Stimulated activated CD4-positive, alpha-beta T cell treated with anti-CD3 and anti-CD28 coated beads, Interleukin-2, amount 100 ng/mL, for 4 hours (primary cell): ENCODE measurements around the gene HDAC4.

Source experiments
- DNase-seq: peaks from one replicate; pipeline ENCODE4 v3.0.0-alpha.2; 2020; ENCODE audit warnings: low read depth

Gene HDAC4

DNA sequence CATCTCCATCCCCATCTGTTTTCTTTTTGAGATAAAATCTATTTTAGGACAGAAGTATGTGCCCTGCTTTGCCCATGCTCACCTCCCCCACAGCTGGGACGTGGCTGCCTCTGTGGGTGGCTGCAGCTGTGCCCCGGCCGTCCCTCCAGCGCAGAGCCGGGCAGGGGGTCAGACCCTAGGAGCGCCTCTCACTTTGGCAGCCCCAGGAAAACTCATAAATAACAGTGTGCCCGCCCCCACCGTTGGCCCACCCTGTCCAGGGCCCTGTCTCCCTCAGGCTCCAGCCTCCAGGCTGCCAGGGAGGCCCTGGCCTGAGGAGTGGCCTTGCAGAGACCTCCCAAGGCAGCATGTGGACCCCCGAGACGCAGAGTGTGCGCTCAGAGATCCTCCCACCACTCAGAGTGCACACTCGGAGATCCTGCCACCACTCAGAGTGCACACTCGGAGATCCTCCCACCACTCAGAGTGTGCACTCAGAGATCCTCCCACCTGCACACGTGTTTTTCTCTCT, 374.8 kb downstream of the HDAC4 start:
- DNase-seq = no peak

DNA sequence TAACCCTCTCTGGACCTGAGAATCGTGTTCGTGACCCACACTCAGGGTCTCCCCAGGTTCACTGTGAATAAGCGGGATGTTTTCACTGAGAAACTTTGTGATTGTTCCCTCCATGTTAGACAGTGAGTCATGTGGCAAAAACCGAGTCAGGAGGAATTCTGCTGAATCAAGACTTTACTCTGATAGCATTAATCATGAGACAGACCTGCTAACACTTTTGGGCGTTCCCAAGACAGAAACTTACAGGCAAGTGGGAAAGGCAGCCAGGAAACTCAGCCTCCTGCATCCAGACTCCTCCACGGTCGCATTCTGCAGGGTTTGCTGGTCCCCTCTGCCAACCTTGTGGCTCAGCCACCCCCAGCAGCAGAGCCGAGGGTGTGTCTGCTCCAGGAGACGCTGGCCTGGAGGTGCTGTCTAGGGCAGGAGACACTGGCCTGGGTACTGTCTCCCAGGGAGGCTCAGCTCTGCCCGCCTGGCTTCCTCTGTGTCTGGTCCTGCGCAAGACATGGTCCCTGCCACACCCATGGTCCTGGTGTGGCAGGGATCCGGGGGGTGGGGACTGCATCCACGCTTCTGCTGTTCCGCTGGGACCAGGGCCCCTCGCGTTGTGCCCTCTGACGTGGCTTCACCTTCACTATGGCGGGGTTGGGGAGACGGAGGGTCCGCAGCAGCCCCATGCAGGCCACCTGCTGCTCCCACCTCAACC, 375.6 kb downstream of the HDAC4 start:
- no peak for DNase-seq

DNA sequence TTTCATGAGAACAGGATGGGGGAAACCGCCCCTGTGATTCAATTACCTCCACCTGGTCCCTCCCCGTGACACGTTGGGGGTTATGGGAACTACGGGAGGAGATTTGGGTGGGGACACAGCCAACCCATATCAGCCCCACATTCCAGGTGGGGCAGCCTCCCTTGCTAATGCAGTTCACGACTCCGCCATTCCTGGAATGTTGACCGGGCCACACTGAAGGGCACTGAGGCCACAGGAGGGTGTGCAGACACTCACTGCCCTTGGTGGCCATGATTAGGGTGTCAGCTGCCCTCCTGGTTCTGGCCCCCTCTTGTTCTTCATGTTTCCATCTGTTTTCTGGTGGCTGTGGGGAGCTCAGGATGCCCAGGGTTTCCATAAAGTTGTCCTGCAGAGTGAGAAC, 376.6 kb downstream of the HDAC4 start:
- DNase-seq = no peak

DNA sequence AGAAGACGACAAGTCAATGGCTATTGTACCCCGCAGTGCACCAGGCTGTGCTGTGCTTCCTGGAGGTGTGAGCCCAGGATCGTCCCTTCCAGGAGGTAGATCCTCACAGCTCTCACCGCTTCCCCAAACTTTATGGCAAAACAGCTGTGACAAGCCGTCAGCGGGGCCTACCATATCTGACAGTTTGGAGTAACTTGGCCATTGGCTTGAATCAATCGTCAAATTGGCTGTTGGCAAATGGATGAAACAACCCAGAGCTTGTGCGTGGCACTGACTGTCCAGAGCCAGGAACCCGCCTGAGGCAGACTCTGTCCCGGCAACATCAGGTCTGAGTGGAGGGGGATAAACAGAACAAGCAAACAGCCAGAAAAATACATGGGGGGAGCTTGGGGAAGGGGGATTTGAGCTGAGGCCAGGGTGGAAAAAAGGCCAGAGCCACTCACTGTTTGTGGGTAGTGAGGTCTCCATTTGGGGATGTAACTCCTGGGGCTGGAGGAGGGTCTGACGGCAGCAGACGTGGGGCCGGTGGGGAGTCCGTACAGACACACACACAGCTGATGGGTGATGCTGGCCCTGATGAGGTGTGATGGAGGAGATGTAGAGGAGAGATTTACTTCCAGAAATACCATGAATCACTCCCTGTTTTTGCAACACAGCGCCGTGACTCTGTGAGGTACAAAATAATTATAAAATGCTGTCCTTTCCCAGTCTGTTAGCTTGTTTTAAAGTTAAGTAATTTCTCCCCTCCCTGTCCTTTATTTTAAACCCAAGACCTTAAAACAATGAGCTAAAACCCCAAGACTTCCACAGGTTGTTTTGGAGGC, 378.2 kb downstream of the HDAC4 start:
- no peak for DNase-seq

DNA sequence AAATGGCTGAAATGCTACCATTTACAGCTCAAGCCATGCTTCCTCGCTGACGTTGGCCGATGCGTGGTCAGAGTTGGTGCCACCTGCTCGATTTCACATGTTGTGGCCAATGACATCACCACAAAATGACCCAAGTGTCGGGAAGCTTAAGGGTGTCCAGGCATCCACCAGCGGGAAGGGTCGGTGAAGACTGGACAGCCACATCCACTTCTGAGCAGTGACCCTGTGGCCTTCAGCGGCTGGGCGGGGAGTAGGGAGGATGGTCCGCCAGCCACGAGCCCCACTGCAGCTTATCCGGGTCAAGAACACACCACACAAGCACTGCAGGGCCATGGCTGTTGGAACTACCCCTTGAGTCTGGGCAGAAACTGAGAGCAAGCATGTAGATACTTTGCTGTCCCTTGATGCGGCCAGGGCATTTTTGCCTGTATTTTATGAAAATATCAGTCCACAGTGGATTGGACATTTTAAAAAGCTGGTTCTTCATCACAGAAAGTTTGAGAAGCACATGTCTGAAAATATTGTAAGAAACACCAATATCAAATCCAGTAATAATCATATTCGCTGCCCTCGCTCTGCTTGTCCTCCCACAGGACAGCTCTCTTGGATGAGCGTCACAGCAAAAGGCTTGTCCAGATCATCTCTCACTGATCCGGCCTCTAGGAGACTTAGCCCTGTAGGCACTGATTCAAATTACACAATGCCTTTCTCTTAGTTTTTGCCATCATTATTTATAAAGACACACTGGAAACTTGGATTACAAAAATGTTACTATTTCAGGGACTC, 379.0 kb downstream of the HDAC4 start:
- DNase-seq = no peak

DNA sequence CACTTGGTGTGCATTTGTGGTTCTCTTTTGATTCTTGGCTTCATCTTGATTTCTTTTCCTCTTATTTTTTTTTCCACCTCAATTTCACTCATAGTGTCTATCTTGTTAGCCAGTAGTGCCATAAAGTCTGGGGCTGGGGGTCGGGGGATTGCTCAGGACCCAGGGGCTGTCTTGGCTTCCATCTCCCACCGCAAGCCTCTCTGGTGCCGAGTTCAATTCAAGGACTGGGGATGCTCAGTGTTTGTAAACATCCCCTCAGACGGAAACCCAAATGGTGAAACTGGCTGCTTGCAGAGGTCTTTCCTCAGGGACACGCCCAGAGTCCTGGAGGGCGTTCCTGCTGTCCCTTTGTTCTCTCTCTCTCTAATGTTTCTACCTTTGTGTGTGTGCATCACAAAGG, 379.6 kb downstream of the HDAC4 start:
- DNase-seq = no peak

DNA sequence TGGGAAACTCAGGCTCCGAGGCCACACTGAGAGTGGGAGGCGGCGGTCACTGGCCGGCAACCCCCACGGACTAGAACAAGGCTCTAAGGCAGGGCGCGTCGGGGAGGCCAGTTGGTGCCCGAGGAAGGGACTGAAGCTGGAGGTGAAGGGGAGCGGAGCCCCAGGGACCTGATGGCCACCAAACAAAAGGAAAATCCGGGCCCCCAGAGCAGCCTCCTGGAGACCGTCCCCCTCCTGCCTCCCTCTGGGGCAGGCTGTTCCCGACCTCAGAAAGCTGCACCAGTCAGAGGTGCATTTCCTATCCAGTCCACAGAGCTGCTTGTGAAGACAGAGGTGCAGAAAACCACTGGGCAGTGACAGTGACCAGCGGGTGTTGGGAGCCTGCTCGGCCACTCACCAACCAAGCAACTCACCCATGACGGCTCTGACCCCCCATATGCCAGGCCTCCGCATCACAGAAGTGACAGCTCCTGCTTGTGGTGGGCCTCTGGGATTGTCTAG, 380.2 kb downstream of the HDAC4 start:
- DNase-seq = no peak

DNA sequence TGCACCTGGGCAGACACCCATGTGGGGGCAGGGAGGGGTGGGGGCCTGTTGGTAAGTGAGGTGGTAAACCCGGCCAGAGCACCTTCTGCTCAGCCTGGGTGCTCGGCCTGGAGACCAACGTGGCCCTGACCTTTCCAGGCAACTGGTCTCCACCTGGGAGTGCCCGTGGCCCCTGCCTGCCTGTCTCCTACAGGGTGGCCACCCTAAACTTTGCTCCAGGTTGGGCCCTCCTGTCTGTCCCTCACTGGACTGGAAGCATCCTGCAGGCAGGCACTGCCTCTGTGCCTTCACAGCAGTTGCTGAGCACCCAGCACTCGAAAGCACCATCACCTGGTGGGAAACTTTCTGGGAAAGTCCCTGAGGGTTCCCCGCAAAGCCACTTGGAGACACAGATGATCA, 381.6 kb downstream of the HDAC4 start:
- no peak for DNase-seq

DNA sequence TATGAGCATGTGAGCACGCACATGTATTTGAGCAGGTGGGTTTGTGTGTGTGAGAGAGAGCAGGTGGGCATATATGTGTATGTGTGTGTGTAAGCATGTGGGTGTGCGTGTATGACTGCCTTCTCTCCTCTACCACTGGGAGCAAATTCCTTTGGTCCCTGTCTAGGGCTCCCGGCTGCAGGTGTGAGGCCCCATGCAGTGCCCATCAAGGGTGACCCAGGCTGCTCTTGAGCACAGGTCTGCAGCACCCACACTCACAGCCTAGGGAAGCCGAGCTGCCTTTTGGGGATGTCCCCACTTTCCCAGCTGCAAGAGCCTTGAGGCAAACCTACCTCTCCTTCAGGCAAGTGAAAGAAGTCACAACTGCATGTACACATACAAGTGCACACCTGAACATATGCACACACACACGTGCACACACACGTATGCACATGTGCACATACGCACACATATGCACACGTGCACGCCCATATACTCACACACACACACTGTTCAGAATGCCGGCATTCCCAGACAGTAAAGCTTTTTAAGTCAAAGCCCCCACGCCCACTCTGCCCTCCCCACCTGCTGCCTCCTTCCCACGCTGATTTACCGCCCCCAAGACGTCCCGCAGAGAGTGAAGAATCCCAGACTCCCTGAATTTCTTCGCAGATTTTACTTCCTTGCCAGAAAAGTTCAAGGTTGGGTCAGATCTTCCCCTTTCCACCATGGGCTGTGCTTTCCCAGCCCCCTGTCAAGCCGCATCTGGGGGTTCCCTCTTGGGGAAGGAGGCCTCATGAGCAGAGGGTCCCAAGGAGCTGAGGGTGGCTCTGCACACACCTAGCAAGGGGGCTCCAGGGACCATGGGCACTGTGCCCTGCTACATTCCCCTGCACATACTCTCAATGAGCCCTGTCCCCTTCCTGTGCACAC, 382.3 kb downstream of the HDAC4 start:
- no peak for DNase-seq

DNA sequence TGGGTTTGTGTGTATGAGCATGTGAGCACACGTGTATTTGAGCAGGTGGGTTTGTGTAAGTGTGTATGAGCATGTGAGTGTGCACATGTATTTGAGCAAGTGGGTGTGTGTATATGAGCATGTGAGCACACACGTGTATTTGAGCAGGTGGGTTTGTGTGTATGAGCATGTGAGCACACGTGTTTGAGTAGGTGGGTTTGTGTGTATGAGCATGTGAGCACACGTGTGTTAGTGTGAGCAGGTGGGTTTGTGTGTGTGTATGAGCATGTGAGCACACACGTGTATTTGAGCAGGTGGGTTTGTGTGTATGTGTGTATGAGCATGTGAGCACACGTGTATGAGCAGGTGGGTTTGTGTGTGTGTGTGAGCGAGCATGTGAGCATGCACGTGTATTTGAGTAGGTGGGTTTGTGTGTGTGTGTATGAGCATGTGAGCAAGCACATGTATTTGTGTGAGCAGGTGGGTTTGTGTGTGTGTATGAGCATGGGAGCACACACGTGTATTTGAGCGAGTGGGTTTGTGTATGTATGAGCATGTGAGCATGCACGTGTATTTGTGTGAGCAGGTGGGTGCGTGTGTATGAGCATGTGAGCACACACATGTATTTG, 383.2 kb downstream of the HDAC4 start:
- no peak for DNase-seq

DNA sequence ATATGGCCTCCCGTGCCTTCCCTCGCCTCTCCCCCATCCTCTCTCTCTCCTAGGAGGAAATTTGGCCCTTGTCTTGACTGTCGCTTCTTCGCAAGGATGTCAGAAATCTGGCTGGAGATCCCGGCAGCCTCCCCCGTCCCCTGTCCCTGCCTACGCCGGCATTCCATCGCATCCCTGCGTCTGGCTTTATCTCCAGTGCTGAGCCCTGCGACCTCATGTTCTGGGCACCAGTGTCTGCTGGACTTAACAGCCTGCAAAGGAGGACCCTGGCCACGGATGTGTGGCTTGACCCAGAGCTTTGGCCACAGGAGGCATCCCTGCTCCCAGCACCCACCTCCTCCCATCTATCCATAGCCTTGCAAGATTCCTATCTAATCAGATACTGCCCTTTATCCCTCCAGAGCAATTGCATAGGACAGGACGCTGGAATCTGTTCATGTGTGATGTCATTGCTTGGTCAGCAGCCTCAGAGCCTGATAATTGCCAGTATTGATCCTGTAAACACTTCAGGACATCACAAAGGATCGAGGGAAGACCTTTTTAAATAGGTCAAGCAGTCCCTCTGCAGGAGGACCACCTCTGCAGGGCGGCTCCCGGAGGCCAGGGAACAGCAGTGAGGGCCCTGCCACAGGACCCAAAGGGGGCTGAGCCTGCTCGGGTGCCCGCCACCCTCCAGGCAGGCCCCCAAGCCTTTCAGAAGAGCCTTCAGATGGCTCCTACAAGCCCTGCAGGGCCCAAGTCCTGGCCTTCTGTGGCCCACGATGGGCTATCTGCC, 384.7 kb downstream of the HDAC4 start:
- no peak for DNase-seq

DNA sequence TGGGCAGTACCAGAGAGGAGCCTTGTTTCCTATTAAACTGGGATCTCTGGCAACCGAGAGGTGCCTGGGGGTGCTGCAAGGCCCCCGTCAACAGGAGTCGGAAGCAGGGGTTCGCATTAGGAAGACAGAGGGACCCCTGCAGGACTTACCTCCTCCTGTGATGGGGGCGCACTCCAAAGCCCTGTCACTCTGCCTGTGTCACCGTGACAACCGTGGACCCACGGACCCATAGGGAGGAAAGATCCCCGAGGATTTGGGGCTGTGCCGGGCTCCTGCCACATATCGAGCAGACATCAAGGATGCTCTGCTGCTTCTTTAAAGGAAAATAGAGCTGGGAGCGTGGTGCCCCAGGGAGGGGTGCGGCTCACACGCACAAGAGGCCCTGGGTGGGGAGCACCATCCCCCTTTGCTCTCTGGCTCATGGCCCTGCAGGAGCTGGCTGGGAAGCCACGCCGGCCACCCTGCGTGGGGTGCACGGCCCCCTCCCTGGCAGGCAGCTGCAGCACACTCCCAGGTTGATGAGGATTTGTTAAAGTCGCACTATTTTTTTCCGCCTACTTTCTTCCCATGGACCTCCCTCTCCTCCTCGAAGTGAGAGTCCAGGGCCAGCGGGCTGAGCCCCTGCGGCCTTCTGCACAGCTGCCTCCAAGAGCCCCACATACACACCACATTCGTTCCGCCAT, 385.5 kb downstream of the HDAC4 start:
- DNase-seq = no peak

DNA sequence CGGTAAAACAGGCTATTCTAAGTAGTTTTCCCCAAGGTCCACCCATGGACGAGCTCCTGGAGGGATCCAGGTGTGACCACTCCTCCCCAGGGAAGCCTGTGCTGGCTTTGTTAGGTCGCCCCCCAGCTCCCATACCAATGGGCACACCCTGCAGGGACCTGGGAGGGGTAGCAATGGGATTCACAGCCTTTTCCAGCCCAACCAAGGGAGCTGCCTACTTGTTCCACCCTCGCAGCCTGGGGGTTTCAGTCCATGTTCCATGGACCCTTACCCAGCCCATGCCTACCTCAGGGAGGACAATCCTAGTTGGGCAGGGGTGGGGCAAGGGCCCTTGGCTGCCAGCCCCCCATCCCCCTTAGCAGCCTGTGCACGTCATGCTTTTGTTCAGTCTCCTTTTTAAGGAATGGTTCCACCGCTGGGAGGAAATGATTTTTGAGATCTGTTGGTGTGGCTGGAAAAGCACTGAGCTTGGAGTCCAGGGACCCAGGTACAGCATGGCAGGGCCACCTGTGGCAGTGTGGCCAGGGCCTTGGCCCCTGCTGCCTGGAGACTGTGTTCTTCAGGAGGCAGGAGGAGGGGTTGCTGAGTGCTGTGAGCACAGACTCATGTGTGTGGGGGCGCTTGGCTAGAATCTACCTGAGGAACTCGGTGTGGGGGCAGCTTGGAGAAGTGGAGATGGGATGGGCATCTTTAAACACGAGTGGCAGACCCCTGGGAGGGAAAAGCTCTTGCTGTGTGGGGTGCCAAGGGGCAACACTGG, 386.2 kb downstream of the HDAC4 start:
- no peak for DNase-seq

DNA sequence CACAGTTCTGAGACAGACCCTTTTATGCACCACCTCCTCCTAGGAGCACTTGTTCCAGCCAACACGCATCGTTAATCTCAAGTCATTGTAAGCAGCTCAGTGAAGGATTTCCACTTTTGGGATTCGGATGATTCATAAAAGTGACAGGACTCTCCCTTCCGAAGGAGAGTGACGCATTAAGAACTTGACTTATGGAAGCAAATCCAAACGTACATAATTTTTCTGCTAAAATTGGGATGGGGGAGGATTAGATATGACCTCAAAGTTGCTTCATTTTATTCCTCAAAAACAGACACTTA, 387.2 kb downstream of the HDAC4 start:
- no peak for DNase-seq

DNA sequence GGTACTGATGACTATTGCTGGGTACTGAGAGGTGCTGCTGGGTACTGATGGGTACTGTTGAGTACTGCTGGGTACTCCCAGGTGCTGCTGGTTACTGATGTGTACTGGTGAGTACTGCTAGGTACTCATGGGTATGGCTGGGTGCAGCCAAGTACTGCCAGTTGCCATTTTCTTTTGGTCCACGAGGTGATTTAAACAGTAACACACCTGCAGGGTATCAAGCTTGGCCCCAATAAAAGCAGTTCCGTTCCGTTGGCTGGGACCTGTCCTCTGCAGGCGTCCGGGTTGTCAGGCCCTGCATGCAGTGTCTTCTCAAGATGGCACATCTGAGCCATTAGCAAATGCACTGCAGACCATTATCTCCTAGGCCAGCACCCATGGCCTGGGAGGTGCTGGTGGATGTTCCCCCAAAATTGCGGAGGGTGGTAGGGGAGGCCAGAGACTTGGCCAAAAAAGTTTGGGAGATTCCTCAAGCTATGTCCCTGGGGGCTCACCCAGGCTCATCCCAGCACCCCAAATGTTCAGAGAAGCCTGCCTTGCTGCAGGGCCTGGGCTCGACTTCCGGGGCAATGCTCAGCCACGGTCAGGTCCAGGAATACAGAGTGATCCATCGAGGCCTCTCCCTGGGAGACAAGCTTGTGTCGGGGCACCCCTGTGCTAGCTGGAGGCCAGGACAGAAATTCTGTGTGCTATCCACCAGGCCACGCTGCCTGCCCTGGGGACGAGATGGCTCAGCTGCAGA, 387.7 kb downstream of the HDAC4 start:
- DNase-seq = no peak

DNA sequence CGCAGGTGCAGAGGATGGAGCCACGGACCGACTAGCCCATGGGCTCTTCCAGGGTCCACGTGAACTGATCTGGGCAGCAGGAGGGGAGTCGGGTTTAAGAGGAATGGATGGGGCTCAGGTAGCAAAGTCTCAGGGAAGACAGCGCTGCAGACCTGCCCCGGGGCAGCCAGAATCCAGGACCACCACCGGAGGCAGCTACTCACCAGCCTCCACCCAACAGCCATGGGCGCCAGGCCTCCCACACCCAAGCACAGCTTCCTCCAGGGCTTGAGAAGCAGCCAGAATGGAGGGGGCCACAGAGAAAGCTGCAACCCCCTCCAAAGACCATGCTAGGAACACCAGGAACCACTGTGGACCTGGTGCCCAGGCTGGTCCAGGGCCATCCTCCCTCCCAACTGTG, 388.6 kb downstream of the HDAC4 start:
- no peak for DNase-seq

DNA sequence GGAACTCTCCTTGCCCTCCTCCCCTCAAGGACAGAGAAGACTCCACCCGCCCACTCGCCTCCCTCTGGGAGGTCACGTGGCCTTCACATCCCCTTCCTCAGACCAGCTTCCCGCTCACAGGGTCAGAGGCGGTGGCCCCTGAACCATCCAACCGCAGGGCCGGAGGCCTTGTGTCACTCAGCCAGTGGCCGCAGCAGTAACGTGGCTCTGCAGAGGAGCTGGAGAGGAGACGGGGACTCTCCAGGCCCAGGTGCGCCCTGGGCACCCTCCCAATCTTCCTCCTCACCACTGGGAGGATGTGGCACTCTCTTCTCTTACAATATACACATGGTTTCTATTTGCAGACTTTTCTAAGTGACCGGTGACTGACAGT, 391.2 kb downstream of the HDAC4 start:
- DNase-seq = no peak
